ACC112 (cell line): Measurements from ENCODE around the gene COL15A1.

Experiments used
- H2AFZ ChIP-seq: fragments of 200-600 bp; sonication (generic); one replicate; pipeline ENCODE4 v1.6.0; 2017; ENCODE audit warnings: antibody characterized with exemption, low read length; ENCODE audit not compliant: unreplicated experiment
- H3K27ac ChIP-seq: fragments of 200-600 bp; sonication (generic); 2 replicates; pipeline ENCODE4 v1.5.1; 2014; ENCODE audit warnings: low read depth, mild to moderate bottlenecking, antibody characterized with exemption, low read length, moderate library complexity
- H3K27me3 ChIP-seq: fragments of 200-600 bp; sonication (generic); 2 replicates; pipeline ENCODE4 v1.6.1; 2014; ENCODE audit warnings: mild to moderate bottlenecking, antibody characterized with exemption, low read length, moderate library complexity, mixed read lengths; ENCODE audit not compliant: insufficient read depth
- H3K36me3 ChIP-seq: fragments of 200-600 bp; sonication (generic); 2 replicates; pipeline ENCODE4 v1.6.1; 2016; ENCODE audit warnings: mild to moderate bottlenecking, antibody characterized with exemption, low read length, moderate library complexity, mixed read lengths; ENCODE audit not compliant: insufficient read depth
- H3K4me1 ChIP-seq: fragments of 200-600 bp; sonication (generic); one replicate; pipeline ENCODE4 v1.6.1; 2016; ENCODE audit warnings: low read length, mixed read lengths; ENCODE audit not compliant: insufficient read depth, unreplicated experiment, control insufficient read depth
- H3K4me3 ChIP-seq: fragments of 200-600 bp; sonication (generic); 2 replicates; pipeline ENCODE4 v1.5.1; 2014; ENCODE audit warnings: mild to moderate bottlenecking, low read depth, low read length
- H3K79me2 ChIP-seq: fragments of 200-600 bp; sonication (generic); one replicate; pipeline ENCODE4 v1.6.0; 2016; ENCODE audit warnings: low read length; ENCODE audit not compliant: control insufficient read depth, unreplicated experiment, insufficient read depth

The COL15A1 gene

DNA sequence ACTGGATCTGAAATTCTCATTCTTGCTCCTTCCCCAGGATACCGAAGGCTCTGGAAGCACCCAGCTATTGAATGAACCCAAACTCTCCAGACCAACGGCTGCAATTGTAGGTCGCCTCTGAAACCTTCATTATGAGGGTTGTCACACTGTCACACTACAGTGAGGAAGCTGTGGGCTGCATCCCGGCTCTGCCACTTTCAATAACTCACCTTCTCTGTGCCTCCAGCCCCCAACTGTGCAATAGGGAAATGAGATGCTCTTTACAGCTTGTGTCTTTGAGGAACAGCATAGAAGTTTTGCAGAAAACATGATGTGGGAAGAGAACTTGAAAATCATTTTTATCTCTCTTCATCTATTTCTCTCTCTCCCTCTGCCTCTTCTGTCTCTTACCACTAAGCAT, 91.6 kb downstream of the COL15A1 start:
- no peak overlapping the region for H2AFZ ChIP-seq
- no peaks in the 10 kb centered on the region for H3K79me2 ChIP-seq
- peaks cover 19% of the 10 kb centered on the region for H3K4me1 ChIP-seq
- no peak overlapping the region for H3K4me3 ChIP-seq
- H3K36me3 ChIP-seq: no peaks in the 10 kb centered on the region
- H3K27me3 ChIP-seq: 0 out of 2 replicates have a peak, but pooled peaks cover 6% of the 10 kb centered on the region
- no peak overlapping the region for H3K27ac ChIP-seq

DNA sequence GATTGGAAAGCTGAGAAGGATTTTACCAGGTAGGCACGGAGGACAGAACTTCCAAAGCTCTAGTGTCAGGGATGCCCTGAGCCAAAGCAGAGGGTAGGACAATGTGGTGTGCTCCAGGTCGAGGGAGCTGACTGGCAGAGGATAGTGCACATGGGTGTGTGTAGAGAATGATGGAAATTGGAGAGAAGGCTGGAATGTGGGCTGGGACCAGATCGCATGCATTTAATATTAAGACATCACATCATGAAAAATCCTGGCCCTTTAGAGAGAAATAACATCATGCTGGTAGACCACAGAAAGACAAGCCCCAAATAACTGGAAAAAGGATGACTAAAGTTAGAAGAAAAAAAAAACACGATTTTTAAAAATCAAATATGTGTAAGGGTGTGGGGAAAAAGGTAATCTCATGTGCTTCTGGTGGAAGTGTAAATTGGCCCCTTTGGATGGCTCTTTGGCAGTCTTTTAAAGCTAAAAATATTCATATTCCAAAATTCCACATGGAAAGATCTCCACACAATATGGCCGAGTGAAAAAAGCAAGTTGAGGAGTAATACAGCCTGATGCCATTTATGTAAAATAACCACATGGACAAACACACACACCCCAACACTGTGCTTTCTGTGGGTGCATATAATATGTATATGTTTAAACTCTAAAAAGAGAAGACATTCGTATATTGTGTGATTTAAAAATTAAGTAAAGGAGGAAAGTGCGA, 94.2 kb downstream of the COL15A1 start:
- Histone ChIP-seq H3K27ac (no peak overlapping the region), H2AFZ (no peak overlapping the region), H3K79me2 (no peaks in the 10 kb centered on the region), H3K36me3 (no peaks in the 10 kb centered on the region), H3K4me1 (peaks cover 24% of the 10 kb centered on the region), H3K27me3 (0 out of 2 replicates have a peak, but pooled peaks cover 6% of the 10 kb centered on the region), H3K4me3 (no peak overlapping the region)

DNA sequence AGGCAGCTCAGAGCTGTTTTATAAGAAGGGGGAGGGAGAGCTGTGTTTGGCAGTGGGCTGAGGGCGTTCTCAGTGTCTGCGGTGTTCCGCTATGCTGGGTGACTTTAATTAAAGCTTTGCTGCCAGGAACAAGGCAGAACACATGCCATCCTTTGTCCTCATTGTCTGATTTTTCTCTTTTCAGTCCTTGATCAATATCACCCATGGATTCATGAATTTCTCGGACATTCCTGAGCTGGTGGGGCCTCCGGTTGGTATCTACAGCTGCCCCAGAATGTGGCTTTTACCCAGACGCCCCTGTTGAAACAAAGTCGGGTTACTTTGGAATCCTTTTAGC, 94.7 kb downstream of the COL15A1 start:
- Histone ChIP-seq H2AFZ (no peak overlapping the region), H3K4me1 (peaks cover 24% of the 10 kb centered on the region), H3K36me3 (no peaks in the 10 kb centered on the region), H3K27ac (no peak overlapping the region), H3K4me3 (no peak overlapping the region), H3K27me3 (0 out of 2 replicates have a peak, but pooled peaks cover 6% of the 10 kb centered on the region), H3K79me2 (no peaks in the 10 kb centered on the region)

DNA sequence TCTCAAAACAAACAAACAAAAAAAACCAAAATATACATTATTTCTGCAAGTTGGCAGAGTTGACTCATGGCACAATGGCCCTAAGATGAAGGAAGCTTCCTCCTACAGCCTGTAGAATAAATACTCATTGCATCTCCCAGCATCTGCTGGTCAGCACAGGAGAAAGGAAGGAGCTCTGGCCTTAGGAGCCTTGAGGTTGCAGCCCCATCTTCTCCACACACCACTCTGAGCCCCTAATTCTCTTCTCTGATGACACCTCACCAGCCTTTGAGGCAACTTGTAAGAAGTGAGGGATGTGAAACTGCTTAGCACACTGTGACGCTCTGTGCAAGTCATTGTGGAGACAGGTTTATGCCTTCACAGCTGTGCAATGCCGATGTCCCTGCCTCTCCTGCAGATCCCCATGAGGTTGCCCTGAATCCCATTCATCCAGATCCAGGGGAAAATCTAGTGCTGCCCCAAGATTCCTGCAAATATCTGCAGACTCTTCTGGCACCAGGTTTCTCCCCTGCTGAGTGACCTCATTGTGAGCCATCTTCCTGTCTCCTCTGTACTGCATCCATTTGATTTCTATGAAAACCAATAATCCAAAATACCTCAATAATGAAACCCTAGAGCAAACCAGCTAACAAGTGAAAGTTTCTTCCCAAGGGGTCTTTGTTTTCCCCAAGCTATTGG, 95.9 kb downstream of the COL15A1 start:
- no peaks in the 10 kb centered on the region for H3K36me3 ChIP-seq
- H3K27ac ChIP-seq: peak overlapping the region; percentile 70
- H3K27me3 ChIP-seq: 0 out of 2 replicates have a peak, but pooled peaks cover 6% of the 10 kb centered on the region
- H3K79me2 ChIP-seq: no peaks in the 10 kb centered on the region
- H2AFZ ChIP-seq: peak overlapping the region; percentile 30
- peaks cover 24% of the 10 kb centered on the region for H3K4me1 ChIP-seq
- H3K4me3 ChIP-seq: 0 out of 2 replicates have a peak overlapping the region, but pooled peaks have one; percentile 13

DNA sequence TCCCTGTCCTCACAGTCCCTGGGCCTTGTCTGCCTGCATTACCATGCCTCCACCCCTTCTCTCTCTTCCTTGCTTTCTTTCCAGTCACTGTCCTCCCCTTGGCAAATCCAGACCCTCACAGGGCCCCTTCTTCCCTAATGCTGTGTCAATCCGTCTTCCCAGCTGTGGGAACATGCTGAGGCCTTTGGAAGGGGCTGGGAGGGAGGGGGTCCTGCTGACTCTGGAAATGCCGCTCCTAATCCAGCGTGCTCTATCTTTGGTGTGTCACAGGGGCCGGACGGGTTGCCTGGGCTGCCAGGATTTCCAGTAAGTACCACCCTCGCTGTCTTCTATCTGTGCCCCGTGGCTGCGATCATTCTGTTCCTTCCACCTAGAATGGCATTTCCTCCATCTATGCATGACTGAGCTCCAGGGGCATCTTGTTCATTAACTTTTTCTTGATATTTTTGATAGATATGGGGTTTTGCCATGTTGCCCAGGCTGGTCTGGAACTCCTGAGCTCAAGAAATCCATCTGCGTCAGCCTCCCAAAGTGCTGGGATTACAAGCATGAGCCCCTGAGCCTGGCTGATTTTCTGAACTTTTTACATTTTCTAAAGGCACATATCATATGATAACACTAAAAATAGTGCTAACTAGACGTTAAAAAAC, 96.7 kb downstream of the COL15A1 start:
- Histone ChIP-seq H2AFZ (peak overlapping the region; percentile 30), H3K79me2 (no peaks in the 10 kb centered on the region), H3K4me3 (peak overlapping the region; percentile 16; the same call in 1 of the 2 replicates), H3K36me3 (no peaks in the 10 kb centered on the region), H3K27me3 (0 out of 2 replicates have a peak, but pooled peaks cover 4% of the 10 kb centered on the region), H3K4me1 (peaks cover 24% of the 10 kb centered on the region), H3K27ac (peak overlapping the region; percentile 70)

DNA sequence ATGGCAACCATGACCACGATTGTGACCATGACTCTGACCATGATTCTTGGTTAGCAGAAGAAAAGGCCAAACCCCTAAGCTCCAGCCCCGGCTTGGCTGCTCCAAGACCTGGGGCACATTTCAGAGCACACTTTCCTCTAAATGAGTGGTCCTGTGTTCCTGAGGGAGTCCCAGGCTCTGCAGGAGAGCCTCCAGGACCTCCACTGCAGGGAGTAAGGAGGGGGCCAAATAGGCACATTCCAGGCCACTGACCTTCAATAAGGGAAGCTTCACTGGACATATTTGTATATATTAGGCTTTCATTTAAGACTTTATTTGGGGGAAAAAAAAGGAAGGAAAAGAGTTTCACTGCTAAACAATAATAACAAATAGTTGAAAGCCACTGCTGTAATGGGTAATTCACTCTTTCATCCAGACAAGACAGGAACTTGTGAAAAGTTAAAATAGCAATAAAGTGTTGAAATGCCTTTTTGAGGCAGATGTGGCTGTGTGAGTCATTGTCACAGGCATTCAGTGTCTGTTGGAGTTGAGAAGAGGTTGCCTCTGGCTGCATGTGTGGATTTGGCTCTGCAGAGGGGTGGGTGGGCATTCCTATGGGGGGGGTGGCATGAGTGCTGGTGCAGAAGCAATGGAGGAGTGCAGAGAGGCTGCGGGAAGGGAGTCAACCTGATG, 97.3 kb downstream of the COL15A1 start:
- peak overlapping the region; percentile 70 for H3K27ac ChIP-seq
- no peaks in the 10 kb centered on the region for H3K79me2 ChIP-seq
- H3K4me3 ChIP-seq: peak overlapping the region; percentile 16; the same call in 1 of the 2 replicates
- no peak overlapping the region for H2AFZ ChIP-seq
- H3K4me1 ChIP-seq: peaks cover 24% of the 10 kb centered on the region
- no peaks in the 10 kb centered on the region for H3K27me3 ChIP-seq
- H3K36me3 ChIP-seq: no peaks in the 10 kb centered on the region

DNA sequence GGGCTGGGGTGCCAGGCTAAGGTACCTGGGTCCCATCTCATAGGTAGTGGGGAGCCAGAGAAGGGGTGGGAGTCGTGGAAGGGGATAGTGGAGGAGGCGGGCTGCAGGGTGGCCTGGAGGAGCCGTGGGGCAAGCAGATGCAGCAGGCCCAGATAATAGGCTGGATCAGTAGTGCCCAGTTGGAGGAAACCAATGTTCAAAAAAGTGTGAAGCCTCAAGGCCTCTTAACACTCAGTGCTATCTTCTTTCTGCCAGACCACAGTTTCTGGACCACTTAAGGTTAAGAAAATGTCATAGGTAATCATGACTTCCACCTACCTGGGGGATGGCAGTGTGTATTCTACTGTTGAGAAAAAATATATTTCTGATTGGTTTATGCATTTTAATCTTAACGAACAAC, 97.9 kb downstream of the COL15A1 start:
- no peaks in the 10 kb centered on the region for H3K36me3 ChIP-seq
- H3K79me2 ChIP-seq: no peaks in the 10 kb centered on the region
- H3K4me1 ChIP-seq: peaks cover 24% of the 10 kb centered on the region
- H3K27ac ChIP-seq: no peak overlapping the region
- no peaks in the 10 kb centered on the region for H3K27me3 ChIP-seq
- H2AFZ ChIP-seq: no peak overlapping the region
- no peak overlapping the region for H3K4me3 ChIP-seq

DNA sequence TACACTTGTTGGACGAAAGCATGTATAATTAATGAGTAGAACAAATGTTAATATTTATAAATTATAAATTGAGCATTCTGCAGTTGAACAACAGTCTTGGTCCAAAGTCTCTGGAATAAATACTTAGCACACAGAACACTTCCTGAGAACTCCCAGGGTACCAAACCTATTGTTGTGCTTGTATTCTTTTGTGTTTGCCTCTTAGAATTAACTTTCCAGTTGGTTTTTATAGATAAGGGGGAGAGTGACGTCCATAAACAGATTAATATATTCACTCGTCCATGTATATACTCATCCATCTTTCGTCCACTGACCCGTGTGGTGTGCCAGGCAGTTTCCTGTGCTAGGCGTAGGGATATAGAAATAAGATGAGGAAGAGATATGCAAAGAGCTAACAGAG, 98.9 kb downstream of the COL15A1 start:
- Histone ChIP-seq H2AFZ (no peak overlapping the region), H3K27ac (no peak overlapping the region), H3K4me1 (peaks cover 24% of the 10 kb centered on the region), H3K79me2 (no peaks in the 10 kb centered on the region), H3K36me3 (no peaks in the 10 kb centered on the region), H3K4me3 (no peak overlapping the region), H3K27me3 (no peaks in the 10 kb centered on the region)

DNA sequence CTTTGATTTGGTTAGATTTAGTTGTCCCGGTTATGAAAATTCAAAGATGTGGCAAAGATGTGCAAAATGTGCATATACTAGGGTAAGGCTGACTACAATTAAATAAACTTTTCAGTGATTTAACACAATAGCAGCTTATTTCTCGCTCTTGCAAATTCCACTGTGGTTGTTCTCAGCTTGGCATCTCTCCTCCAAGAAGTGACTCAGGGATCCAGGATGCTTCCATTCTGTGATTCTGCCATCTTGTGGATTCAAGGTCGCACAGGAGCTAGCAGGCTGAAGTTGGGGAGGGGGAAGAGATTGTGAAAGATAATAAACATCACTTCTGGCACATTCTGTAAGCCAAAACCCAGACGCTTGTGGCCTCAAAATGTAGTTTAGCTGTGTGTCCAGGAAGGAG, 101.1 kb downstream of the COL15A1 start:
- no peak overlapping the region for H3K4me3 ChIP-seq
- no peak overlapping the region for H2AFZ ChIP-seq
- no peaks in the 10 kb centered on the region for H3K36me3 ChIP-seq
- no peaks in the 10 kb centered on the region for H3K27me3 ChIP-seq
- no peaks in the 10 kb centered on the region for H3K79me2 ChIP-seq
- H3K27ac ChIP-seq: no peak overlapping the region
- peaks cover 18% of the 10 kb centered on the region for H3K4me1 ChIP-seq

DNA sequence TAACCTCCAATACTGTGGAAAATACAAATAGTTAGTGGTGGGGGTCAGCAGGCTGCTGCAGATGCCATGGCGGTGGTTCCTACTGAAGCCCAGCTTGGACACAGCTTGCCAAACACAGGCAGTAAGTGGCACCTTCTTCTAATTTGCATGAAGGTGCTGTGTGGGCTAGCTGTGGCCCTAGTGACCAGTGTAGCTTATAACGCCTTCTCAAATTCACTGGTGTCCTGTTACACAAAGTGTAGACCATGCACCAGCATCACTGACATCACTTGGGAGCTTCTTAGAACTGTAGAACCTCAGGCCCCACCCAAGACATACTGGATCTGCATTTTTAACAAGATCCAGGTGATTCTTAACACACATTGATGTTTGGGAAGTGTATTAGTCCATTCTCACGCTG, 102.4 kb downstream of the COL15A1 start:
- H3K79me2 ChIP-seq: no peaks in the 10 kb centered on the region
- H3K36me3 ChIP-seq: no peaks in the 10 kb centered on the region
- no peaks in the 10 kb centered on the region for H3K27me3 ChIP-seq
- H3K27ac ChIP-seq: no peak overlapping the region
- H3K4me1 ChIP-seq: peaks cover 10% of the 10 kb centered on the region
- H2AFZ ChIP-seq: no peak overlapping the region
- no peak overlapping the region for H3K4me3 ChIP-seq
